ENCODE measurements around the gene MDM1.

Gene MDM1

DNA sequence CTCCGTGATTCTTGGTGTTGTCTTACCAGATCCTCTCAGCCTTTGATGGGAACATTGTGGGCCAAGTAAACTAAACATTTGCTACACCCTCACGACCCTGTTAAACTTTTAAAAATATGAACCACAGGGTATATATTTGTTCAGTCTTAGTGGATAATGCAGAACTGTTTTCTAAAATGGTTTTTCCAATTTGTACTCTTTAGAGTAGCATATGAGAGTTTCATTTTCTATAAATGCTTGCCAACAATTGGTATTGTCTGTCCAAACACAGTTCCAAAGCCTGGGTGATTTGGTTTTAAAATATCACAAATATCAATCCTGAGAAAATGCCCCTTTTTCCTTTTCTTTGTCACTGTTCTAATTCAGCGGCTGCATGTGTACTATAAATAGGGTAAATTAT, 72.0 kb downstream of the MDM1 start:
- TF ChIP-seq, protein P1, sequence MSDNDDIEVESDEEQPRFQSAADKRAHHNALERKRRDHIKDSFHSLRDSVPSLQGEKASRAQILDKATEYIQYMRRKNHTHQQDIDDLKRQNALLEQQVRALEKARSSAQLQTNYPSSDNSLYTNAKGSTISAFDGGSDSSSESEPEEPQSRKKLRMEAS (IDR thresholded peaks at IDR 0.05; ENCODE audit: low read depth, low read length), result no peak
- TF ChIP-seq MYC (IDR thresholded peaks at IDR 0.05; ENCODE audit: low read depth, low read length) (no peak), POLR2A (IDR thresholded peaks at IDR 0.05; ENCODE audit: extremely low read depth, insufficient read length) (no peak)
- TF ChIP-seq, protein P2, sequence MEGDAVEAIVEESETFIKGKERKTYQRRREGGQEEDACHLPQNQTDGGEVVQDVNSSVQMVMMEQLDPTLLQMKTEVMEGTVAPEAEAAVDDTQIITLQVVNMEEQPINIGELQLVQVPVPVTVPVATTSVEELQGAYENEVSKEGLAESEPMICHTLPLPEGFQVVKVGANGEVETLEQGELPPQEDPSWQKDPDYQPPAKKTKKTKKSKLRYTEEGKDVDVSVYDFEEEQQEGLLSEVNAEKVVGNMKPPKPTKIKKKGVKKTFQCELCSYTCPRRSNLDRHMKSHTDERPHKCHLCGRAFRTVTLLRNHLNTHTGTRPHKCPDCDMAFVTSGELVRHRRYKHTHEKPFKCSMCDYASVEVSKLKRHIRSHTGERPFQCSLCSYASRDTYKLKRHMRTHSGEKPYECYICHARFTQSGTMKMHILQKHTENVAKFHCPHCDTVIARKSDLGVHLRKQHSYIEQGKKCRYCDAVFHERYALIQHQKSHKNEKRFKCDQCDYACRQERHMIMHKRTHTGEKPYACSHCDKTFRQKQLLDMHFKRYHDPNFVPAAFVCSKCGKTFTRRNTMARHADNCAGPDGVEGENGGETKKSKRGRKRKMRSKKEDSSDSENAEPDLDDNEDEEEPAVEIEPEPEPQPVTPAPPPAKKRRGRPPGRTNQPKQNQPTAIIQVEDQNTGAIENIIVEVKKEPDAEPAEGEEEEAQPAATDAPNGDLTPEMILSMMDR (IDR thresholded peaks at IDR 0.05; ENCODE audit: low read depth, low read length), result no peak
- no peak overlapping the region for H3K4me3 ChIP-seq (ENCODE audit: low read depth, low read length)

DNA sequence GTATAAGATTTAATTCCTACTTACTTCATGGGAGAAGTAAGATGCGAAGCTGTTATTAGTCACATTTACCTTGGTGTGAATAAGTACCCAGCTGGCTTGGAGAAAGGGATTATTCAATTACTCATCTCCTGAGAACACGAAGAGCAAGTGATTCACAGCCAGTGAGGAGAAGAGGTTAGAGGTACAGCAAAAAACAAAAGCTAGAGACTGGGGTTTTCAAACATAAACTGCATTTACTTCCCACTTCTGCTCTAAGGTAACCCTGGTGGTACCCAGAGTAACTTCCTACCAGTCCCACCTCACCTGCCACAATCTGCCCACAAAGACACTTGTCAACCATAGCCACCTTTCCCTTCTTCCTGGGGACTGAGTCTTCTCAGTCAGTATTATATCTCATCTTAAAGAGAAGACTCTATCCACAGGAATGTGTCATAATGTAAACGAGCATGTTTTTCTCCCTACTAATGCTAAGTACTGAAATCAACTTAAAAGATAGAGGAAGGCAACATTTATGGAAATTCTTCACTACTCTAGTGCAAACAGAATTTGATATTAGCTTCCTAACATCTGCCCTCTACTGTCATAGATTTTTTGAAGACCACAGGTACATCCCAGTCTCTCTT, 72.7 kb downstream of the MDM1 start:
- H3K4me3 ChIP-seq (ENCODE audit: low read depth, low read length), result no peak overlapping the region
- TF ChIP-seq, protein P2 (IDR thresholded peaks at IDR 0.05; ENCODE audit: low read depth, low read length), result no peak
- TF ChIP-seq, protein P1 (IDR thresholded peaks at IDR 0.05; ENCODE audit: low read depth, low read length), result no peak
- TF ChIP-seq MYC (IDR thresholded peaks at IDR 0.05; ENCODE audit: low read depth, low read length), result no peak
- no peak for TF ChIP-seq POLR2A (IDR thresholded peaks at IDR 0.05; ENCODE audit: extremely low read depth, insufficient read length)
- DNase-seq (ENCODE audit: low read depth), result no peak

More for the DNA sequence above, 72.0 kb downstream of the MDM1 start:
- DNase-seq (ENCODE audit: low read depth), result no peak

DNA sequence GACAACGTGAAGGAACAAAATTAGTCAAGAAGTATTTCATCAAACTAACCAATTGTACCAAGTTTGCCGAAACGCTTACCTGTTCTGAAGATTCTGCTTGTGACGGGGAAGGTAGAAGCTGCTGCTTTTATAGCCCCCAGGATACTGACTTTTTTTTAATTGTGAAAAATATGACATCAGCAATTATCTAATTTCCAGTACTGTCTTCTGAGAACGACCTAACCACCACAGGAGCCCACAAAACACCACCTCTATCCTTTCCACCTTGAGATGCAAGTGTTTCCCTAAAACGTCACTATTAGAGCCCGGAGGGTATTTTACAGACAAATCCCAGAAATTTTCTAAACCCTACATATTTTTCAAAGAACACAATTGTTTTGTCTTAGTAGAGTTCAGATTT, 78.7 kb downstream of the MDM1 start, which contains the start of gene IL22:
TSS of gene IL22 (minus strand) at position 101 of the 400 bp plus-strand sequence. CDS start 156 bp downstream, outside the sequence.
- no peak for DNase-seq (ENCODE audit: low read depth)
- TF ChIP-seq POLR2A (IDR thresholded peaks at IDR 0.05; ENCODE audit: extremely low read depth, insufficient read length), result no peak
- TF ChIP-seq, protein P1 (IDR thresholded peaks at IDR 0.05; ENCODE audit: low read depth, low read length), result no peak
- no peak for TF ChIP-seq MYC (IDR thresholded peaks at IDR 0.05; ENCODE audit: low read depth, low read length)
- TF ChIP-seq, protein P2 (IDR thresholded peaks at IDR 0.05; ENCODE audit: low read depth, low read length), result no peak
- H3K4me3 ChIP-seq (ENCODE audit: low read depth, low read length), result no peak within 1 kb of the TSS

DNA sequence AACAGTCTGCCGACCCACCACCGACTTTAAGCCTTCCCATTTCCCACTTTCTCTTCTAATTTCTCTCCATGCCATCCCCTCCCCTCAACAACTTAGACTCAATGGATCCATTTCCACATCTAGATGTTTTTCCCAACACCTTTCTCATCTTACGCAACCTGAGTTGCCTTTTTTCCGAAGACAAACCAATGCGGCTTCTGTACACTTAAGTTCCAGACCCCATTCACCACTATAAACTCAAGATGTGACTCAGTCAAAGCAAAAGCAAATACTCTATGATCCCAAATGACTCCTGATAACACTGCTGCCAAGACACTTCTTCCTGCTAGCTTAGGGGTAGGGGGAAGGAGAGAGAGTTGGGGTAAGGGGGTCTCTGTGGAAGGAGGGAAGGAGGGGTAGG, 80.1 kb downstream of the MDM1 start:
- TF ChIP-seq, protein P1 (IDR thresholded peaks at IDR 0.05; ENCODE audit: low read depth, low read length), result no peak
- TF ChIP-seq, protein P2 (IDR thresholded peaks at IDR 0.05; ENCODE audit: low read depth, low read length), result no peak
- TF ChIP-seq MYC (IDR thresholded peaks at IDR 0.05; ENCODE audit: low read depth, low read length) (no peak), POLR2A (IDR thresholded peaks at IDR 0.05; ENCODE audit: extremely low read depth, insufficient read length) (no peak)
- DNase-seq (ENCODE audit: low read depth), result no peak
- no peak overlapping the region for H3K4me3 ChIP-seq (ENCODE audit: low read depth, low read length)

DNA sequence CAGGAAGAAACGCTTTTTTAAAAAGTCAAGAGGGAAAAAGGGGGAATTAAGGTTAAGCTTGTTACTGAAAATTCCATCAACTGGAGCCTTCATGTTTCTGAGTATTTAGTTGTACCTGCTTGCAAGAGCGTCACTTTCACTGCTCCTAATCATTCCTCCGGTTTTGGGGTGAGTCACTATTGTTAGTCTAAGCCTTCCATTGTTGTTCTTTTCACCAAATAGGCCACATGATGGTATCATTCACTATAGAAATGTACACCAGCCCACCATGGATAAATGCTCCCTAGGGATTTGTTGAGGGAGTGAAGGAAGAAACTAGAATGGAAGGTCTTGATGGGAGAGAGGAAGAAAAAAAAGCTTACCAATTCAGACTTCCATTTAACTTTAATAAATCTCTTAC, 81.7 kb downstream of the MDM1 start:
- no peak for DNase-seq (ENCODE audit: low read depth)
- no peak for TF ChIP-seq MYC (IDR thresholded peaks at IDR 0.05; ENCODE audit: low read depth, low read length)
- no peak overlapping the region for H3K4me3 ChIP-seq (ENCODE audit: low read depth, low read length)

DNA sequence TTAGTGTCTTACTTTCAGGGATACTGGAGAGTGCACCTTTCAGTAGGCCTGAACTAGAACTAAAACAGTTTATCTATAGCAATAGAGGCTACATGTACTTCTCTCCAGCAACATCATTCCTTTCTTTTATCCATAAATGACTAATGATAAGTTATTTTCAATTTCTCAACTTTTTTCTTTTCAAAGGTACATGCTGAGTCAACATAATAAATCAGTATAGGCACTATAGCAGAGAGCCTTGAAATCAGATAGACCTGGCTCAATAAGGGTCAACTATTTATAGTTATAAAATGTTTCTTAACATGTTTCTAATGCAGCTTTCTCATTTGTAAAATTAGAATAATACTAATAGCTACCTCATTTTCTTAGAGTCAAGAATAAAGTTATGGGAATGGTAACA, 84.4 kb downstream of the MDM1 start:
- no peak for DNase-seq (ENCODE audit: low read depth)
- no peak overlapping the region for H3K4me3 ChIP-seq (ENCODE audit: low read depth, low read length)
- TF ChIP-seq POLR2A (IDR thresholded peaks at IDR 0.05; ENCODE audit: extremely low read depth, insufficient read length) (no peak), MYC (IDR thresholded peaks at IDR 0.05; ENCODE audit: low read depth, low read length) (no peak)
- TF ChIP-seq, protein P2 (IDR thresholded peaks at IDR 0.05; ENCODE audit: low read depth, low read length), result no peak
- TF ChIP-seq, protein P1 (IDR thresholded peaks at IDR 0.05; ENCODE audit: low read depth, low read length), result no peak
